Stimulated activated CD4-positive, alpha-beta T cell treated with anti-CD3 and anti-CD28 coated beads, TNF-alpha, amount 100 ng/mL, for 1 hour (primary cell): Measurements from ENCODE around the gene ETS1.
A peak's percentile ranks its signal among the peaks of the same experiment; 100 is the strongest.

Experiments used
- DNase-seq, 3 donors: peaks; one replicate each; pipeline ENCODE4 v3.0.0-alpha.2; 2020; ENCODE audit warnings: low read depth in 3 of 3, low spot score in 1 of 3

The ETS1 gene

GRCh38 chr11:128487978-128488377, 99.4 kb downstream of the ETS1 start:
- no peak for DNase-seq

GRCh38 chr11:128484172-128484571, 103.2 kb downstream of the ETS1 start:
- no peak for DNase-seq

GRCh38 chr11:128483211-128483788, 104.1 kb downstream of the ETS1 start:
- no peak for DNase-seq

GRCh38 chr11:128482512-128483191, 104.7 kb downstream of the ETS1 start:
- no peak for DNase-seq

- no peak for DNase-seq
Observed at GRCh38 chr11:128482092-128482491, 105.3 kb downstream of the ETS1 start.

GRCh38 chr11:128481135-128481534, 106.2 kb downstream of the ETS1 start:
- DNase-seq, result no peak

- DNase-seq, result no peak
Observed at GRCh38 chr11:128480665-128481064, 106.7 kb downstream of the ETS1 start.

- DNase-seq, result no peak
Observed at GRCh38 chr11:128480066-128480465, 107.3 kb downstream of the ETS1 start.

GRCh38 chr11:128479144-128479543, 108.2 kb downstream of the ETS1 start:
- DNase-seq, result no peak

- DNase-seq, result no peak
Observed at GRCh38 chr11:128478305-128478704, 109.1 kb downstream of the ETS1 start.

GRCh38 chr11:128477811-128478210, 109.5 kb downstream of the ETS1 start:
- no peak for DNase-seq

- DNase-seq, result no peak
Observed at GRCh38 chr11:128477278-128477677, 110.1 kb downstream of the ETS1 start.

- peak in 1 of 3 donors; percentile 63 for DNase-seq
Observed at GRCh38 chr11:128476729-128477128, 110.6 kb downstream of the ETS1 start.

GRCh38 chr11:128476049-128476448, 111.3 kb downstream of the ETS1 start:
- DNase-seq, result no peak

- DNase-seq, result no peak
Observed at GRCh38 chr11:128474036-128474874, 113.1 kb downstream of the ETS1 start.

- no peak for DNase-seq
Observed at GRCh38 chr11:128473636-128474035, 113.7 kb downstream of the ETS1 start.

GRCh38 chr11:128472128-128473089, 114.9 kb downstream of the ETS1 start:
- no peak for DNase-seq

GRCh38 chr11:128471138-128471661, 116.2 kb downstream of the ETS1 start:
- DNase-seq, result no peak

GRCh38 chr11:128470081-128470480, 117.3 kb downstream of the ETS1 start:
- no peak for DNase-seq

GRCh38 chr11:128469220-128469619, 118.1 kb downstream of the ETS1 start:
- no peak for DNase-seq

- no peak for DNase-seq
Observed at GRCh38 chr11:128468111-128468510, 119.2 kb downstream of the ETS1 start.
